ENCODE measurements around the gene COLEC12.

Gene COLEC12

DNA sequence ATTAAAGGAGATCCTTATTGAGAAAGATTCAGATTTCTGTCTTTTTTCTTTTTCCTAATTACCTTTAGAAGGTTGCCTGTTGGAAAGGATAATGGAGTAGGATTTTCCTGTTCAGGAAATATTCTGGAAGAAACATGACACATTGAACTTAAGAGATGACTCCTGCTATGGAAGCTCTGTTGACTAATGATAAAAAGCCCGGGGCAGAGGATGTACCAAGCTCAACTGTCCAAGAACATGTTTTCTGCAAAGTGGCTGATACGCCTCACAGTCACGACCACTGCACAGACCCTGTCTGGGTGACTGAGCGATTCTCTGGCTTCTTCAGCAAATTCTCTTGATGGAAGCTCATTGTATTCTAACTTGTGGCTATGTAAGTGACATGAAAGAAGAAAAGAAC lies 146.5 kb downstream of the COLEC12 start:
- DNase-seq = no peak

DNA sequence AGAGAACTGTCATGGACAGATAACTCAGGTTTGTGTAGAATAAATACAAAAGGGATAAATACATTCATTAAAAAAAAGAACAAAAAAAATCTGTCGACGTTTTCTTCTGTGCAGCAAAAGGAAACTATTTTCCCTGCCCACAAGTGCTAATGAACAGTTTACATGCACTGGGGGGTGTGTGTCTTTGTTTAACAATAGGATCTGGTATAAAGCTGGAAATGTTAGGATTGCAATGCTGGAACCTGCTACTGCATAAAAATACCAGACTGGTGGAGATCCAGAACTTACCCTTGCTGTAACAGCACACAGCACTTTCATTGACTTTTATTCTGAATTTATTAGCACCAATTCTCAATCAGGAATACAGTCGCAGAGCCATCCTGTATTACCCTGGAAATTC lies 148.1 kb downstream of the COLEC12 start:
- DNase-seq = no peak

DNA sequence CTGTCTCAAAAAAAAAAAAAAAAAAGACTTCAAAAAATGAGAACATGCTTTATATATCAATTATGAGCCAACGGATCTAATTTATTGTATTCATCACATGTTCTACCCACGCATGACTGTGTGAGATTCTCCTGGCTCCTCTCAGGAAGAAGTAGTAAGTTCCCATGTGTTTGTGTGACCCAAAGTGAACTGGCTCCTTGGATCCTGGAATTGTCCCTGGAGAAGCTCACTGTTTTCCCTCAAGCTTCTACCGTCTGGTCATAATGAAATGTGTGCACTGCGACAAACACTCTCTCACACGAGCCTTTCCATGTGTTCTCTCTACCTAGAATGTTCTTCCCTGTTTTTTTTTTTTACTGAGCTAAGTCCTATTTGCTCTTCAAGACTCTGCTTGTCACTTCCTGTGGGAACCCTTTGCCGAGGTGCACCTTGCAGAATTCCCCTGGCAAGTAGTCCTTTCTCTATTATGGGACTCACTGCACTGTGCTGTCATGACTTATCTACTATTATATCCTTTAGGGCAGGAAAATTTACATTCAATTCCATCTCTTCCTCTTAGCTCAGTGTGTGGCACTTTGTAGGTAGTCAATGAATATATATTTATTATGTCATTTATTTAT lies 149.4 kb downstream of the COLEC12 start:
- DNase-seq = no peak

DNA sequence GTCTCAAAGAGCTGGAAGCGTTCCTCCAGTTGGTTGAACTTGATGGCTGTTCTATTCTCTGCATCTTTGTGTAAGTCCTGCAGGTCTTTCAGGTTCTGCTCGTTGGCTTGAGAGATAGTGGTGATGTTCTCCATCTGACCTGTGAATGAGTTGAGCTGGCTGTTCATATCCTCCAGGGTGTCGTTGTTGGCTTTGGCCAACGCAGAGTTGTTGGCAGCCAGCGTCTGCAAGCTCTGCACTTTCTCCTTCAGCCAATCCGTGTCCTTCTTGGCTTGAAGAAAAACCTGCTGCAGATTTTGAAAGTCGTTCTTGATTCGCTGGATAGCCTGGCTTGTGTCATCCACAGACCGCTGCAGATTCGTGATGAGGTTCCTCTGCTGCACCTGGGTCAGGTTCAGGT lies 153.9 kb downstream of the COLEC12 start:
- no peak for DNase-seq

DNA sequence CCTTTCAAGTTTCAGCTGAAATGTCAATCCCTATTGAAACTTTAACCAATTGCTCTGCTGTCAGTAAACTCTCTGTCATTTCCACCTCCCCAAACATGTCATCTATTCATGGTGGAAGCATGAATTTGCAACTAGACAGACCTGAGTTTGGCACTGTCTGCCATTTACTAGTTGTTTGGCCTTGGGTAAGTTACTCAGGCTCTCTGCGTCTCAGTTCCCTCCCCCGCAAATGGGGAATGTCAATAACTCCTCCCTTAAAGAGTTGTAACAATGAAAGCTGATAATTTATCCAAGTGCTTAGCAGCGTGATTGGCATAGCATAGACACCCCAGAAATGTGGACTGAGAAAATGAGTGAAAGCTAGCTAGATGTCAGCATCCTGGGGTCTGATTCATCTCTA lies 159.4 kb downstream of the COLEC12 start:
- DNase-seq = no peak

DNA sequence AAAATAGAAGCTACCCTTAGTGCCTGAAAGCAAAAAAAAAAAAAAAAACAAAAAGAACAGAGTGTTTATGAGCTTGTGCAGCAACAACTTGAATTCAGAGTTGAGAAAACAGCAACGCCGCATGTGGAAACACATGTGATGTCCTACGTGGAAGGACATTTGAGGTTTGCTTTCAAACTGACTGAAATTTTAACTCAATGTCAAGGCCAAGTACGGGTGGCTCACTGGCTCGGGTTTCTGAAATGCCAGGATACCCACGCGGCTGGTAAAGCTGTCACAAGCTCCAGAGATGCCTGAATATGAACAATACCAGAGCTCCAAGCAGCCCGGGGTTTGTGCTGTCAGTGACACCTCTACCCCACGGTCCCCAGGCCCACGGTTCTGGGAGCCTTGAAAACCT lies 160.5 kb downstream of the COLEC12 start:
- DNase-seq = no peak

DNA sequence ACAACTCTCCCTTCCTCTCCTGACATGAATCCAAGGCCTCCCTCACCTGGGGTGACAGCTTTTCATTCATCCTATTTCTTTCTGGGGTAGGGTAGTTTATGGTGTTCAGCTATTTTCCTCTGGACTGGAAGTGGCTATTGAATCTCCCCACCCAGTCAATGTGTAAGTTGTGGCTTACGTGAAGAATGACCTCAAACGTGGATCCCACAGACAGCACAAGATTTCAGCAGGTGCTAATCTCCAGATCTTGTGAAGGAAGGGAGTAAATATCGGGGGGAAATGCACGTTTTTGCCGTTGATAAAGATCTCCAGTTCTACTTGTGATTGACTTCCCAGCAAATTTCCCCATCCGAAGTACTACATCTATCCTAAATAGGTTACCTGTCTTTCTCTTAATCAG lies 161.3 kb downstream of the COLEC12 start:
- no peak for DNase-seq

DNA sequence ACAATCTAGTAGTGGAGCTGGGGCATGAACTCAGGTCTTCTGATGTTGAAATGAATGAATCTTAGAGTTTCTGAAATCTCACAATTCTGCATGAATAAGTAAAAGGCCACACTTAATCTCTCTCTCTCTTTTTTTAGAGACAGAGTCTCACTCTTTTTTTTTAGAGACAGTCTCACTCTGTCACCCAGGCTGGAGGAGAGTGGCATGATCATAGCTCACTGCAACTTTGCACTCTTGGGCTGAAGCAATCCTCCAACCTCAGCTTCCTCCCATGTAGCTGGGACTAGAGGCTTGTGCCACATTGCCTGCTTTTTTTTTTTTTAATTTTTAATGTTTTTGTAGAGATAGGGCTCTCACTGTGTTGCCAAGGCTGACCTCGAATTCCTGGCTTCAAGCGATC lies 163.8 kb downstream of the COLEC12 start:
- no peak for DNase-seq

DNA sequence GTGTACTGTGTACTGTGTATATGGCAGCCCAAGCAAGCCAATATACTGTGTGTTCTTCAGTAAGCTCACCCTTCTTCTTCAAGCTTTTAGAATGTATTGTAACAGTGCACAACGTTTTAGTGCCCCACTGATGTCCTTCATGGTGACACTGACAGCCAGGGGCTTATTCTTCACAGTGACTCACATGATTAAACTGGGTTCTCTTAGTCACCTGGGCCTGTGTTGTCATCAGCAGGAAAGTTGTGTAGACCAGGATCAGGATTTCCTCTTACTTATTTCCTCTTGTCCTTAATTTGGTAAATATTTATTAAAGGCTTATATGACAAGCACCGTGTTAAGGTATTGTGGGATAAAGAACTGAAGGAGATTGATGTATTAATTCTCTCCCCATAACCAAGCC lies 164.8 kb downstream of the COLEC12 start:
- no peak for DNase-seq

DNA sequence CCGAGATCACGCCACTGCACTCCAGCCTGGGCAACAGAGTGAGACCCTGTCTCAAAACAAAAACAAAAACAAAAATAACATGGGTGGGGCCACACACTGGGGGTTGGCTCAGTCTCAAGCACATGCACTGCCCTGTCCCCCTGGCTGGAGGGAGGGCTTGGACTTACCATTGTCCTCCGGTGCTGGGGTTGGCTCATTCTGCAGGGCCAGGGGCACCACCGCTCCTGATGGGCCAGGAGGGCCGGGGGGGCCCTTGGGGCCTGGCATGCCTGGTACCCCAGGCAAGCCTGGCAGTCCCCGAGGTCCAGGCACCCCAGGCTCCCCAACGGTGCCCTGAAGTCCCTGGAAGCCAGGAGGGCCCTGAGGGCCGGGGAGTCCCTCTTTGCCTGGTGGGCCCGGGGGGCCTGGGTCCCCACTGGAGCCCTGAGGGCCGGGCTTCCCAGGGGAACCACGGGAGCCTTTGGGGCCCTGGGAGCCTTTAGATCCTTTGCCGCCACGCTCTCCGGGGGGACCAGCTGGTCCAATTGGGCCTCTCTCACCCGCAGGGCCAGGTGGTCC lies 165.8 kb downstream of the COLEC12 start:
- DNase-seq = no peak

DNA sequence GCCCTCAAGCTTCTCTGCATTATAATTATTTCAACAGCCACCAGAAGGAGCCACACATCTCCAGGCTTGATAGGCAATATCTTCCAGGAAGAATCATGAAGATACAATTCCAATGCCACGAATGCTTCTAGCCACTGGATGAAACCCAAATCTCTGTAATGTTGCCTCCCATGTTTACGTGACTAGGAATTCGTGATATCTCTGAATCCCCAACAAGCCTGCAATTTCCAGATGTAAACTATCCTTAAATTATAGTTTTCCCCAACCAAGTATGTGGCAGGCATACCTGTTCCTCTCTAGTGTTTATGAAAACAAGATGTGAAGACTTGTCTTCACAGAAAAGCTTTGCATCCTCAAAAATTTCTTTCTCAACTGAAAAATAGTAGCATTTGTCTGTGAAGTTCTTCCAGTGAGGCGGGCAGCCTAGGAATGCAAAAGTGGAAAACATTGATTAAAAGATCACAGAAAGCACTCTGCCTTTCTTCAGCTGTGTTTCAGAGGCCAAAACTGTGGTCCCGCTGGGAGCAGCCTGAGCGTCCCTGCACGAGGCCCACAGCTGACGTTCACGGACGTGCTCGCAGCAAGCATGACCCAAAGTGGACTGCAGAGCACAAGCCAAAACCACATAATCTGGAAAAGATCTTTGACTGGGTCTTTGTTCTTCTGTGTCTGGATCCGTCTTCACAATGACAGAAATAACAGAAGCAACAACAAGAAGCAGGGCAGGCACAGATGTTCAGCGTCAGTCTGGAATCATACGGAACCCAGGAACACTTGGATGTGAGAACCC lies 167.6 kb downstream of the COLEC12 start:
- no peak for DNase-seq

DNA sequence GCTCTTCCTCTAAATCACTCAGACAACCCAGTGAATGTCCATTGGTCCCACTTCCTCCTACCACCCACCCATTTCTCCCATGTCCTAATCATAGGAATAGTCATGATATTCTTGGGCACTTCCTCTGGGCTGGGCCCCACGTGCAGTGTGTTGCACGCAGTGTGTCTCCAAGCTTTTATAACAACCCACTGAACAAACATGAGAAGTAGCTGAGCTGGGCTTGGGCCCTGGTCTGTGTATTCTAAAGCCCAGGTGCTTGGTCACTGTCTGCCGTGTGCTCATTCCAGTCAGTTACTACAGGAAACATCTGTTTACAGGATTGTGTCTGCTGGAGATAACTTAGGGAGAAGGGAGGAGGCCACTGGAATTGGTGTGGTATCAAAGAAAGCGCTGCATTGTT lies 168.5 kb downstream of the COLEC12 start:
- DNase-seq = no peak

DNA sequence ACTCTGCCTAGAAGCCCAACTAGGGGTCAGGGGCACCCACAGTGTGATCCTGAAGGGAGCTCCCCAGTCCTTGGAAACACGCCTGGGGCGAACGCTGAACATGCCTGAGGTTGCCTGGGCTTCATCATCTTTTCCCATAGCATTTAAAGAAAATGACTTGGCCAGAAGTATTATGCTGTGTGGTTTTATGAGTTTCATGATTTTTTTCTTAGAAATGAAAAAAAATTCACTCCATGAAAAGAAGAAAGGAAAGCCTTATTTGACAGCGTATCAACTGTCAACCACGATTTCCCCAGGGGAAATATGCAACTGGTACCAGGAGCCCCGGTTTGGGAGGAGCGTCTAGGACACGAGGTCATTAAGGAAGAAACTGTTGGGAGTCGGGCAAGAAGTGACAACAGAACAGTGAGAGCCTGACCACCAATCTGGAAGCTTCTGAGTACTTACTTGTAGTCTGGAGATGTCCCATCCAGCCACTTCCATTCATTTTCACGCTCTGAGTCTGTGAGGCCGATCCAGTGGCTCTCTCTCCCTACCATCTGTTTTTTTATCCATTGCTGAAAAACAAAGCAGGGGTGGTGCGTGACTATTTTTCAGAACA lies 169.2 kb downstream of the COLEC12 start:
- DNase-seq = no peak

DNA sequence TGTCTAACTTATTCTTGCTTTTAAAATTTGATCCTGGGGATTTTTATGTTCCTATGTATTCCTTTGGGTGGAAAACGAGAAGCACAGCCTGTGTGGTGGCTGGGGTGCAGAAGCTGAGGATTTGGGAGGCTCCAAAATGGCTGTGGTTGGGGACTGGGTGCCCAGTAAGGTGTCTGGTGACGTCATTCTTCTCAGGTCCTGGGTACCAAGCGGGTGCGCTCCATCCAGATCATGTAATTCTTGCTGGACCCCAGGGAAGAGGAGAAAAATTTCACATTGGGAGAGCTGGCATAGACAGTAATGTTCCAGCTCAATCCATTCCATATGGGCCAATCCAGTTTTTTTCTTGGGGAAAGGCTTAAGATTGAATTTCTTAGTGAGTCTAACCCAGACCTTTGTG lies 171.6 kb downstream of the COLEC12 start:
- DNase-seq = no peak

DNA sequence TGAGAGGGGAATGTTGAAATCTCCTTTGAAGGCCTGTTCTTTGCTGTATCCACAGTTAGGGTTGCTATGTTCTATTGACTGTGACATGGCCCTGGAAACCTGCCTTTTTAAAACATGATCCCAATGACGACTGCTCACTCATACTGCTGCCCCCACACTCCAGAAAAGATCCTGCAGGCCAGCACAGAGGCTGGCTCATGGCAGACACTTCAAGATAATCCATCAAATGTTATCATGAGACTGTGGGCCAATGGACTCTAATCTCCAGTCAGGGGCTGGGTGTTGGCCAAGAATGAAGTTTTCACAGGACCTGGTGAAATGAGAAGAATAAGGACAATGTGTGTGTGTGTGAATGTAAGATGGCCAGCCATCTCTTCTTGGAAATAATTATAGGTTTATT lies 173.7 kb downstream of the COLEC12 start:
- DNase-seq = no peak

DNA sequence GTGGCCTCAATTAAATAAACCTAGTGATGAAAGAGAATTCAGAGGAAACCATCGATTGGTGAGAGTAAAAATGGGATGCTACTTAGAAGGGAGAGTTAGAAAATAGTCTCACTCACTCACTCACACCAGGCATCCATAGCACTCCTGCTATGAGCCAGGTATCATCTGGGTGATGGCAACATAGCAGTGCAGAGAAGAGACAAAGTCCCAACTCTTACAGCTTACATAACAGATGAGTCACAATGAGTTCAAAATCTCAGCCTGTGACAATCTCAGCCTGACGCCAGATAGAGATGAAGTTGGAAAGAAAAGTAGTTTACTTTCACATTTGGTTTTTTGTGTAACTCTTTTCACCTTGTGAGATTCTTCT lies 177.3 kb downstream of the COLEC12 start:
- DNase-seq = no peak

DNA sequence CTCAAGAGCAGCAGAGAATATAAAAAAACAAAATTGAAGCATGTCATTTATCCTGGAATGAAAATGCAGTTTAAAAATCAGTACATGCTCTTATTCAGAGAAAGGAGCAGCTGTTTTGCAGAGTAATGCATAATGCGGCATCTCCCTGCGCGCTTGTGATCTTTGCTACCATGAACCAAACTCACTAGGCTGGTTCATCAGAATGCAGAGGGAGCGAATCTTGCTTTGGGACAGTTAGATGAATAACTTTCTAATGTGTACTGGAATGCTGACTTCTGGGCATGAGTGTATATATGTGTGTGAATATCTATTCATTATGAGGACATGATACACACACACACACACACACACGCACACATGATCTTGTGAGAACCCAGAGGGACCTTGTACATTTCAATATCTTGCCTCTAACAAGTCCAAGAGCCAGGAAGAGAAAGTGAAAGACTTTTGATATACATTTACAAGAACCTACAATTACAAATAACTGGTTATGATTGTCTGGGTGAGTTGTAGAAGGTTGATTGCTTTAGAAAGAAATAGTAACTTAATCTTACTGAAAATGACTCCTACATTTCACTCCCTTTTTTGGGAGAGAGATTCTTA lies 178.5 kb downstream of the COLEC12 start:
- DNase-seq = no peak

DNA sequence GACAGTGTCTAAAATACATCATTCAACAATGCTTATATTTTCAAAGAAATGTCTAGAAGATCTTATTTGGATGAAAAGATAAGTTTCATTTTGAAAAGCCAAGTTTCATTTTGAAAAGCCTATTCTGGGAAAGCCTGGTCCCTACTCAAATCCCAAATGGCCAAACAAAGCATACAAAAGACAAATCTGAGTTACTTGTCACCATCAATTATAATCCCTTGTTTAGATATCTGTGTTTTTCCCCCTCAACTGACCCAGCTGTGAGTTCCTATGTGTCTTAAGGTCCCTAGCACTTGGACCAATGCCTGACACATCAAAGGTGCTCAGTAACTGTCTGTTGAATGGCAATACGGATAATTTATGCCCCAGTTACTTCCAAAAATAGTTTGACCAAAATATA lies 180.3 kb downstream of the COLEC12 start:
- DNase-seq = no peak

DNA sequence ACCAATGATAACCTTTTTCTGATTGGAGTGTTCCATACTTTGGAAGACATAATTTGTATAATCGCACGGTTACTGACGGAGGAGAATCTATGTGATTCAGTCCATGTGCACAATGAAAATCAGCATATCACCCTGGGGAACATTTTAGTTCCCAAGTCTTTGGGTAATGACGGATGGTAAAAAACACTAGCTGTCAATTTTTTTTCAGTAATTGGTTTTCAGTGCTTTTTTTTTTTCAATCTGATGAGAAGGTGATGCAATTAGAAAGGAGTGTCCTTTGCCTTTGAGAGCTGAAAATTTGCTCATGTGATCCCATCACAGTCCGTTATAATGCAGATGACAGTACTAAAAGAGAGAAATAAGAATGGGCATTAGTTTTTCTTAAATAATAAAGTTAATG lies 180.8 kb downstream of the COLEC12 start:
- no peak for DNase-seq

DNA sequence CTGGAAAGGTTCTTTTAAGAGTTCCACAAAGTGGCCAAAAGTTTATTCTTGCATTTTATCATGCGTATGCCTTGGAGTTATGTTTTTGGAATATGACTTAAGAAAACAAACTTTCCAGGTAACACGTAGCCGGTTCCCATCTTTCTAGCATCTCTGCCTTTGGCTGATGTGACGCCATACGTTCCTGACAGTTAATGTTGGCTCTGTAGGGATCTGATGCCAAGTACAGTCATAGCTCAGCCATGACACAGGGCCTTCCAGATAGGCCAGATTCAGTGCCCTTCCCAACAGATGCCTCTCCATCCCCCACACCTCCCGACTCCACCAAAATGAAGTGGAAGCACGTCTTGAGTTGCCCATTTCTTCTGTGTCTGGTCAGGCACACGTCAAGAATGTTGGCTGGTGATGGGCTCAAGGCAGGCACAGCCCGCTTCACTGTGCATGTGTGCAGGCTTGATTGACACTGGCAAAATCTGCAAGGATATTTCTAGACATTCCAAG lies 181.7 kb downstream of the COLEC12 start:
- DNase-seq = no peak

DNA sequence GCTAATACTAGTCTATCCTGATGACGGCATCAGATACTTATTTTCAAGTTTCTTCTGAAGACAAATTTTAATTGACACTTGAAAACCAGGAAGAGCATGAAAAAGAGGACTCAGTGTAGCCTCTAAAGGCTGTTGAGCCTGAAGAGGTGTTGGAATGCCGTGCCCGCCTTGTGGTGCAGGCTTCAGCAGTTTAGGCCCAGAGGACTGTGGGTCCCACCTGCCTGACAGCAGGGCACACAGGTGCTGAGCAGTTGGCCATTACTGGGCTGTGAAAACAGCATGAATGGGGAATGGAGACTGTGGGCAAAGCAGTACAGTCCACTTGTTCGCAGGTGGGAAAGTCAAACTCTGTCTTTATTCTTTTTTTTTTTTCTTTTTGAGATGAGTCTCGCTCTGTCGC lies 182.9 kb downstream of the COLEC12 start:
- no peak for DNase-seq

DNA sequence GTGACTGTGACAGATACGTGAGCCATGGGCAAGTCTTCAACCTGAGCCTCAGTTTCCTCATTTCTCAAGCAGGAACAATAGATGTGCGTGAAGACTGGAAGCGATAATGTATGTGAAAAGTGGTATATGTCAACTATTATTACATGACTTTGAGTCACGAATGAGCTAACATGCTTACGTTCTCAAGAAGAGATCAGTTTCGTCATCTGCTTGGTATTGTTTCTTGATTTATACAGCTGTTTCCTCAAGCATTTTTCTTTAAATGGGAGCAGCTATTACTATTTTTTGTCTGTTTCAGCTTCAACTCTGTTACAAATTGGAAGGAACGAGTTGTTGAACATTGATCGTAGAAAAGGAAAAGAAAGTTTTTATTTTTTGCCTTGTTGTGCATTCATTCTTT lies 184.1 kb downstream of the COLEC12 start:
- DNase-seq = no peak

DNA sequence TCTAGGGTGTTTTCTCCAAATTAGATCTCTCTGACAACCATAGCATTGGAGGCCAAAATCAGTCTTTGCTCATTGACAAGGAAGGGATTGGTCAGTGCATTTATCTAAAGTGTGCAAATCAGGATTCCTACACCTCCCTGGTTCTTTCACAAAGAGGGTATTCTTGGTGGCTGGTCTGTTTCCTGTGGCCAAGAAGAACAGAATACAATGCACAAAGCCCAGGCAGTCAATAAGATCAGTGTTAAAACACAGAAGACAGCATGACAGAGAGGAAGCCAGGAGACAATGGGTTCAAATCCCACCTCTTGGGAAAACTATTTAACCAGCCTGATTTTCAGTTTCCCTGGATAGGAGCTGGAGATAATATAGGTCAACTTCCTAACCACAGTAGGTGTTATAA lies 186.6 kb downstream of the COLEC12 start:
- no peak for DNase-seq

DNA sequence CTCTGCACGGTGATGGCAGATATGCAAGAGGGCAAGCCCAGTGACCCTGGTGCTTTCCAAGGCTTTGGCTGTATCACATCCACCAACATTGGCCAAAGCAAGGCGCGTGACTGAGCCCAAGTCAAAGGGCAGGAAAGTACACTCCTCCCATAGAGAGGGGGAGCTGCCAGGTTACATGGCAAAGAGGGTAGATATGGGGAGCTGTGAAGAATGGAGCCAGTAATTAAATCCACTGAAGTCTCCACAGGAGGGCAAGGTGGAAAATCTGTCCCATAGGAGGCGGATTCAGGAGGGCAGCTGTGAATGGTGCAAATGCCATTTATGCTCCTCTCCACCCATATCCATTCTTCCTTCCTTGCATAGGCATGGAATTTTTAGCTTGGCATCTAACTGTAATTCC lies 188.1 kb downstream of the COLEC12 start:
- no peak for DNase-seq

Measured in activated naive CD4-positive, alpha-beta T cell (primary cell).